ENCODE data around the gene POLR2L.

GRCh38 chr11:864898-865297 lies 22.6 kb upstream of the POLR2L start:
- no peak for TF ChIP-seq POLR2A (IDR thresholded peaks at IDR 0.05)
- no peak for TF ChIP-seq CTCF (IDR thresholded peaks at IDR 0.05)
